ENCODE measurements around the gene SLC25A45.

Gene SLC25A45

GRCh38 chr11:65423516-65424204 is 41.2 kb upstream of the SLC25A45 start:
- no peak for TF ChIP-seq CTCF (IDR thresholded peaks at IDR 0.05; ENCODE audit: borderline replicate concordance, insufficient read depth, low read depth, low read length)
- H3K4me3 ChIP-seq (ENCODE audit: low read depth, low read length) = peak overlapping the region; percentile 94

- peak within 1 kb of the TSS; percentile 94 for H3K4me3 ChIP-seq (ENCODE audit: low read depth, low read length)
- TF ChIP-seq CTCF (IDR thresholded peaks at IDR 0.05; ENCODE audit: borderline replicate concordance, insufficient read depth, low read depth, low read length) = no peak
Observed at GRCh38 chr11:65422633-65423515, 40.4 kb upstream of the SLC25A45 start, which contains the start of gene NEAT1. Gene NEAT1, plus strand, starts transcription at chr11:65422798.

GRCh38 chr11:65421794-65422632 is 39.6 kb upstream of the SLC25A45 start:
- TF ChIP-seq CTCF (IDR thresholded peaks at IDR 0.05; ENCODE audit: borderline replicate concordance, insufficient read depth, low read depth, low read length) = no peak
- peak overlapping the region; percentile 94 for H3K4me3 ChIP-seq (ENCODE audit: low read depth, low read length)

GRCh38 chr11:65420979-65421793 is 38.7 kb upstream of the SLC25A45 start:
- H3K4me3 ChIP-seq (ENCODE audit: low read depth, low read length) = peak overlapping the region; percentile 94
- no peak for TF ChIP-seq CTCF (IDR thresholded peaks at IDR 0.05; ENCODE audit: borderline replicate concordance, insufficient read depth, low read depth, low read length)

- no peak for TF ChIP-seq CTCF (IDR thresholded peaks at IDR 0.05; ENCODE audit: borderline replicate concordance, insufficient read depth, low read depth, low read length)
- peak overlapping the region; percentile 94 for H3K4me3 ChIP-seq (ENCODE audit: low read depth, low read length)
Observed at GRCh38 chr11:65420506-65420905, 38.1 kb upstream of the SLC25A45 start.

GRCh38 chr11:65419772-65420481 is 37.5 kb upstream of the SLC25A45 start:
- TF ChIP-seq CTCF (IDR thresholded peaks at IDR 0.05; ENCODE audit: borderline replicate concordance, insufficient read depth, low read depth, low read length) = no peak
- peak overlapping the region; percentile 44 for H3K4me3 ChIP-seq (ENCODE audit: low read depth, low read length)
